Left ventricle myocardium inferior (tissue), 1 donor: ENCODE measurements around the gene C16orf89. TPM values are rescaled to one million over a fixed set of nuclear protein-coding genes. Genes with fewer than 3 reads are reported as not detected.

Source experiments
- DNase-seq: peaks from one replicate; pipeline ENCODE4 v3.0.0-alpha.2; 2020
- H3K27ac ChIP-seq: fragments of 200-600 bp; replicated peaks from 2 replicates; pipeline ENCODE4 v1.8.0; 2021
- H3K27me3 ChIP-seq: fragments of 200-600 bp; 2 replicates; pipeline ENCODE4 v1.8.0; 2021; ENCODE audit warnings: low read depth
- H3K36me3 ChIP-seq: fragments of 200-600 bp; 2 replicates; pipeline ENCODE4 v1.8.0; 2021
- H3K4me1 ChIP-seq: fragments of 200-600 bp; 2 replicates; pipeline ENCODE4 v1.8.0; 2021
- H3K4me3 ChIP-seq: fragments of 200-600 bp; 2 replicates; pipeline ENCODE4 v1.8.0; 2021; ENCODE audit warnings: mild to moderate bottlenecking, moderate library complexity
- H3K9me3 ChIP-seq: fragments of 200-600 bp; replicated peaks from 2 replicates; pipeline ENCODE4 v1.8.0; 2021
- CTCF ChIP-seq: fragments of 200-600 bp; IDR thresholded peaks from 2 replicates; pipeline ENCODE4 v1.8.0; 2021; ENCODE audit warnings: antibody characterized with exemption, mild to moderate bottlenecking, borderline replicate concordance
- intact Hi-C: fragments of 100-400 bp; cut with micrococcal nuclease; formaldehyde crosslinking; loops from one replicate; pipeline ENCODE4 v1.11.0; 2022
- total RNA-seq: library from RNA; stranded (reverse); fragmentation: NEBNext Ultra II Directional; extraction: Animal tissue kit (Norgen Biotek cat#: 25700); gene quantifications from one replicate; pipeline ENCODE4 v1.2.1, GENCODE V29; 2021
- donor health status: DM: no; HTN: yes; CAD: no; lungs with severe emphysema.

C16orf89 gene
- total RNA-seq, 1 donor from 2014 or later, result 5.9 TPM

DNA sequence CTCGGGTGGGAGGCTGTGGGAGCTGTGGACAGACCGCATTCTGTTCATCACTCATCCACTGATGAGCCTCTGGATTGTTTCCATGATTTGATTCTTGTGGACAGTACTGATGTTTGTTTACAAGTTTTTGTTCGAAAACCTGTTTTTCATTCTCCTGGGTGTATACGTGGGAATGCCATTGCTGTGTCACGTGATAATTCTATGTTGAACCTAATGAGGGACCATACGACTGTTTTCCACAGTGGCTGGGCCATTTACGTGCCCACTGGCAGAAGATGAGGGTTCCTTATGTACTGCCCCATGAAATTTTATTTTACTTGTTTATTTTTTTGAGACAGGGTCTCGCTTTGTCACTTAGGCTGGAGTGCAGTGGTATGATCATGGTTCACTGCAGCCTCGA lies 3.3 kb upstream of the C16orf89 start:
- peaks cover 30% of the 10 kb centered on the region for H3K4me1 ChIP-seq
- no peak for TF ChIP-seq CTCF
- H3K27ac ChIP-seq, result no peak overlapping the region
- intact Hi-C loops, result no loop called here
- DNase-seq, result no peak
- no peaks in the 10 kb centered on the region for H3K9me3 ChIP-seq
- no peak overlapping the region for H3K4me3 ChIP-seq
- no peaks in the 10 kb centered on the region for H3K27me3 ChIP-seq
- H3K36me3 ChIP-seq, result no peaks in the 10 kb centered on the region

- H3K27ac ChIP-seq, result no peak overlapping the region
- intact Hi-C loops, result no loop called here
- no peak for TF ChIP-seq CTCF
Observed at GRCh38 chr16:5066511-5066910, 755 bp upstream of the C16orf89 start.

DNA sequence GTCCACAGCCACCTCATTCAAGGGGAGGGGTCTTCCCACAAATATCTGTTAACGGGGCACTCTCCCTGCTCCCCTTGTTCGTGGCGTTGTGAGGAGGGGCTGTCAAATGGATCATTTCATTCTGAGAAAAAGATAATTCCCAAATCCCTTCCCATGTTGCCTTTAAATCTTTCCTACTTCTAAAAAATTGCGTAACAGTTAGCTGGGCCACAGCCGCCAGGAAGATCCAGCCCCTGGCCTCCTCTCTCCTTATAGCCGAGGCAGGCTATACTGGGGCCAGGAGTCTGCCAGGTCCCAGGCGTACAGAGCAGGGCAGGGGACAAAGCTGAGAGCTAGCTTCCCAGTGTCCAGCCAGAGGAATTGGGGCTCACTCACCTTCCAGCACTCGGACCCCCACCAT lies 430 bp downstream of the C16orf89 start:
- no peak overlapping the region for H3K4me3 ChIP-seq
- DNase-seq, result no peak
- TF ChIP-seq CTCF, result no peak

More at GRCh38 chr16:5066511-5066910, 755 bp upstream of the C16orf89 start:
- DNase-seq, result no peak
- no peaks in the 10 kb centered on the region for H3K36me3 ChIP-seq
- H3K9me3 ChIP-seq, result no peaks in the 10 kb centered on the region
- H3K4me1 ChIP-seq, result peaks cover 14% of the 10 kb centered on the region
- no peaks in the 10 kb centered on the region for H3K27me3 ChIP-seq
- no peak overlapping the region for H3K4me3 ChIP-seq

GRCh38 chr16:5064915-5065314 lies 841 bp downstream of the C16orf89 start:
- H3K4me3 ChIP-seq, result no peak overlapping the region
- H3K27me3 ChIP-seq, result no peaks in the 10 kb centered on the region
- TF ChIP-seq CTCF, result no peak
- H3K4me1 ChIP-seq, result peaks cover 8% of the 10 kb centered on the region
- H3K27ac ChIP-seq, result no peak overlapping the region
- intact Hi-C loops, result no loop called here
- DNase-seq, result no peak
- H3K9me3 ChIP-seq, result no peaks in the 10 kb centered on the region
- H3K36me3 ChIP-seq, result no peaks in the 10 kb centered on the region

More for the DNA sequence above, 430 bp downstream of the C16orf89 start:
- Histone ChIP-seq H3K36me3 (no peaks in the 10 kb centered on the region), H3K27me3 (no peaks in the 10 kb centered on the region), H3K27ac (no peak overlapping the region), H3K4me1 (peaks cover 8% of the 10 kb centered on the region), H3K9me3 (no peaks in the 10 kb centered on the region)
- intact Hi-C loops, result no loop called here

DNA sequence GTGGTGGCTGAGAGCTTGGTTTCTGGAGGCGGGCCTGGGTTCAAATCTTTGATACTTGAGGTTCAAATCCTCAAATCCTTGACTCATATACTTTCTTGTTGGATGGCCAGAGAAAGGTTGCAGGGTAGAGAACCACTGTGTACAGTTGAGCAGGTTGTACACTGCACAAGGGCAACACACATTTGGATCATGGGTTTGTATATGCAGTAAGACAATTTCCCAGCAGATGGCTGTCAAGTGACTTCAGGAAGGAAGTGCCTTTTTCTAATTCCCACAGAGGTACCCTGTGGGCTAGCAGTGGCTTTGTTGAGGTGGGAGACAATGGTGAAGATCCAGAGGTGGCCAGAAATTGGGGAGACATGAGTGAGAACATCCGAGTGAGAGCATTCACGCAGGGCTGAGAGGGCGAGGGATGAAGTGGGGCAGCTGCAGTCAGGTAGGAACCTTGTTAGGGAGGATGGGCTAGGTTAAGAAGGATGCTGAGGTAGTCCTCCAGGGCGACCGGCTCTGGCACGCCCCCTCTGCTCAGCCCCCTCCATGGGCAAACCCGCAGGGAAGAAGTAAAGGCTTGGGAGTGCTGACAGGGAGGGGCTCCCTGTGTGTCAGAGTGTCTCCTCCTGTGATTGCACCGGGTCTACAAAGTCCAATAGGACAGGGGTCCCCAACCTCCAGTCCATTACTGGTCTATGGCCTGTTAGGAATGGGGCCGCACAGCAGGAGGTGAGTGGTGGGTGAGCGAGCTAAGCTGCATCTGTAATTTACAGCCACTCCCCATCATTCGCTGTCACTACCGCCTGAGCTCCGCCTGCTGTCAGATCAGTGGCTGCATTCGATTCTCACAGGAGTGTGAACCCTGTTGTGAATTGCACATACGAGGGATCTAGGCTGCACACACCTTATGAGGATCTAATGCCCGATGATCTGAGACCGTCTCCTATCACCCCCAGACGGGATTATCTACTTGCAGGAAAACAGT lies 2.7 kb downstream of the C16orf89 start:
- intact Hi-C loops, result no loop called here
- no peak for DNase-seq
- no peaks in the 10 kb centered on the region for H3K36me3 ChIP-seq

More for the DNA sequence above, 2.7 kb downstream of the C16orf89 start:
- Histone ChIP-seq H3K4me3 (no peak overlapping the region), H3K27ac (no peak overlapping the region), H3K27me3 (no peaks in the 10 kb centered on the region), H3K4me1 (peaks cover 8% of the 10 kb centered on the region), H3K9me3 (no peaks in the 10 kb centered on the region)
- no peak for TF ChIP-seq CTCF
